Stimulated activated effector memory CD8-positive, alpha-beta T cell treated with anti-CD3 and anti-CD28 coated beads, Interleukin-12 subunit alpha, Interleukin-12 subunit beta, amount 100 ng/mL, for 72 hours (primary cell): Measurements from ENCODE around the gene TMEM260.
"Not testable (repeated sequence)": the region's sequence is repeated elsewhere in the genome, so short reads cannot be mapped to it uniquely, and the experiment has no call there.

Source experiments
- ATAC-seq: fragments of 150-1000 bp; cut with Tn5 transposase; 2 replicates; pipeline ENCODE4 v1.10.0; 2021
- DNase-seq, 2 donors: peaks; one replicate each; pipeline ENCODE4 v3.0.0; 2021 to 2022; ENCODE audit warnings: low spot score in 2 of 2
- H3K27ac Mint-ChIP-seq: one replicate; pipeline ENCODE4 v1.8.0; 2022; ENCODE audit warnings: mild to moderate bottlenecking, mixed read lengths
- H3K36me3 Mint-ChIP-seq: one replicate; pipeline ENCODE4 v1.8.0; 2022; ENCODE audit warnings: mild to moderate bottlenecking, mixed read lengths
- H3K4me1 Mint-ChIP-seq: one replicate; pipeline ENCODE4 v1.8.0; 2022; ENCODE audit warnings: mixed read lengths
- H3K4me3 Mint-ChIP-seq: one replicate; pipeline ENCODE4 v1.8.0; 2022; ENCODE audit warnings: mild to moderate bottlenecking, mixed read lengths
- H3K9me3 Mint-ChIP-seq: one replicate; pipeline ENCODE4 v1.8.0; 2022; ENCODE audit warnings: mixed read lengths

The TMEM260 gene

GRCh38 chr14:56581041-56581727 is 1.6 kb downstream of the TMEM260 start:
- ATAC-seq, result no peak

GRCh38 chr14:56585461-56586084 is 6.0 kb downstream of the TMEM260 start:
- ATAC-seq, result no peak
- H3K9me3 Mint-ChIP-seq, result no peaks in the 10 kb centered on the region
- peaks cover 26% of the 10 kb centered on the region for H3K36me3 Mint-ChIP-seq
- peaks cover 31% of the 10 kb centered on the region for H3K4me1 Mint-ChIP-seq
- H3K4me3 Mint-ChIP-seq, result no peak overlapping the region
- no peak overlapping the region for H3K27ac Mint-ChIP-seq
- no peak for DNase-seq

More at GRCh38 chr14:56581041-56581727, 1.6 kb downstream of the TMEM260 start:
- Mint-ChIP-seq H3K27ac (no peak overlapping the region), H3K4me3 (peak overlapping the region; percentile 73), H3K36me3 (peaks cover 10% of the 10 kb centered on the region), H3K4me1 (peaks cover 43% of the 10 kb centered on the region), H3K9me3 (no peaks in the 10 kb centered on the region)
- no peak for DNase-seq

GRCh38 chr14:56587701-56588100 is 8.1 kb downstream of the TMEM260 start:
- H3K9me3 Mint-ChIP-seq, result no peaks in the 10 kb centered on the region
- peaks cover 29% of the 10 kb centered on the region for H3K36me3 Mint-ChIP-seq
- H3K27ac Mint-ChIP-seq, result no peak overlapping the region
- H3K4me3 Mint-ChIP-seq, result no peak overlapping the region
- peaks cover 15% of the 10 kb centered on the region for H3K4me1 Mint-ChIP-seq
- ATAC-seq, result no peak
- no peak for DNase-seq

- H3K27ac Mint-ChIP-seq, result no peak overlapping the region
- DNase-seq (no peak), ATAC-seq (no peak)
- H3K4me1 Mint-ChIP-seq, result no peaks in the 10 kb centered on the region
- H3K9me3 Mint-ChIP-seq, result no peaks in the 10 kb centered on the region
- peaks cover 41% of the 10 kb centered on the region for H3K36me3 Mint-ChIP-seq
- H3K4me3 Mint-ChIP-seq, result no peak overlapping the region
These were observed 10.9 kb downstream of the TMEM260 start for GRCh38 chr14:56590535-56590960.

GRCh38 chr14:56592746-56593544 is 13.3 kb downstream of the TMEM260 start:
- Mint-ChIP-seq H3K27ac (no peak overlapping the region), H3K4me3 (no peak overlapping the region), H3K36me3 (peaks cover 36% of the 10 kb centered on the region), H3K9me3 (peaks cover 3% of the 10 kb centered on the region), H3K4me1 (peaks cover 7% of the 10 kb centered on the region)
- no peak for DNase-seq
- ATAC-seq, result no peak

- Mint-ChIP-seq H3K4me3 (no peak overlapping the region), H3K36me3 (peaks cover 28% of the 10 kb centered on the region), H3K27ac (no peak overlapping the region), H3K4me1 (peaks cover 17% of the 10 kb centered on the region), H3K9me3 (peaks cover 3% of the 10 kb centered on the region)
- no peak for DNase-seq
- ATAC-seq, result no peak
These were observed 14.8 kb downstream of the TMEM260 start for GRCh38 chr14:56594428-56594827.

GRCh38 chr14:56598519-56598918 is 18.9 kb downstream of the TMEM260 start:
- no peak overlapping the region for H3K27ac Mint-ChIP-seq
- H3K4me3 Mint-ChIP-seq, result no peak overlapping the region
- peaks cover 24% of the 10 kb centered on the region for H3K4me1 Mint-ChIP-seq
- H3K36me3 Mint-ChIP-seq, result peaks cover 20% of the 10 kb centered on the region
- ATAC-seq (no peak), DNase-seq (no peak)
- H3K9me3 Mint-ChIP-seq, result peaks cover 3% of the 10 kb centered on the region

- DNase-seq, result no peak
- Mint-ChIP-seq H3K4me3 (no peak overlapping the region), H3K9me3 (no peaks in the 10 kb centered on the region), H3K4me1 (peaks cover 21% of the 10 kb centered on the region), H3K36me3 (peaks cover 1% of the 10 kb centered on the region), H3K27ac (no peak overlapping the region)
- no peak for ATAC-seq
These were observed 24.1 kb downstream of the TMEM260 start for GRCh38 chr14:56603648-56604047.

- H3K4me3 Mint-ChIP-seq, result no peak overlapping the region
These were observed 29.1 kb downstream of the TMEM260 start for GRCh38 chr14:56608689-56609088.

GRCh38 chr14:56611663-56612062 is 32.1 kb downstream of the TMEM260 start:
- not testable (repeated sequence) for H3K9me3 Mint-ChIP-seq, DNase-seq, H3K27ac Mint-ChIP-seq, H3K4me1 Mint-ChIP-seq, H3K4me3 Mint-ChIP-seq, ATAC-seq
- peaks cover 62% of the 10 kb centered on the region for H3K36me3 Mint-ChIP-seq

More at GRCh38 chr14:56608689-56609088, 29.1 kb downstream of the TMEM260 start:
- no peak for DNase-seq
- Mint-ChIP-seq H3K27ac (no peak overlapping the region), H3K9me3 (no peaks in the 10 kb centered on the region), H3K36me3 (peaks cover 34% of the 10 kb centered on the region), H3K4me1 (peaks cover 9% of the 10 kb centered on the region)
- ATAC-seq, result no peak

GRCh38 chr14:56617084-56617483 is 37.5 kb downstream of the TMEM260 start:
- Mint-ChIP-seq H3K36me3 (peaks cover 79% of the 10 kb centered on the region), H3K4me1 (no peaks in the 10 kb centered on the region), H3K9me3 (no peaks in the 10 kb centered on the region), H3K4me3 (no peak overlapping the region), H3K27ac (no peak overlapping the region)
- DNase-seq (no peak), ATAC-seq (no peak)

- H3K36me3 Mint-ChIP-seq, result peaks cover 91% of the 10 kb centered on the region
- no peak overlapping the region for H3K4me3 Mint-ChIP-seq
- DNase-seq, result no peak
These were observed 51.1 kb downstream of the TMEM260 start for GRCh38 chr14:56630707-56631106.

GRCh38 chr14:56632195-56632594 is 52.6 kb downstream of the TMEM260 start:
- no peak overlapping the region for H3K4me3 Mint-ChIP-seq
- peaks cover 91% of the 10 kb centered on the region for H3K36me3 Mint-ChIP-seq
- no peaks in the 10 kb centered on the region for H3K4me1 Mint-ChIP-seq
- no peak for DNase-seq
- H3K9me3 Mint-ChIP-seq, result peaks cover 4% of the 10 kb centered on the region
- peak overlapping the region; percentile 34 for H3K27ac Mint-ChIP-seq
- ATAC-seq, result no peak

More at GRCh38 chr14:56630707-56631106, 51.1 kb downstream of the TMEM260 start:
- peaks cover 4% of the 10 kb centered on the region for H3K9me3 Mint-ChIP-seq
- no peaks in the 10 kb centered on the region for H3K4me1 Mint-ChIP-seq
- H3K27ac Mint-ChIP-seq, result no peak overlapping the region
- ATAC-seq, result no peak

- H3K4me1 Mint-ChIP-seq, result no peaks in the 10 kb centered on the region
- H3K9me3 Mint-ChIP-seq, result peaks cover 4% of the 10 kb centered on the region
- ATAC-seq (no peak), DNase-seq (no peak)
- H3K4me3 Mint-ChIP-seq, result no peak overlapping the region
- H3K27ac Mint-ChIP-seq, result no peak overlapping the region
- H3K36me3 Mint-ChIP-seq, result peaks cover 92% of the 10 kb centered on the region
These were observed 53.9 kb downstream of the TMEM260 start for GRCh38 chr14:56633544-56633943.

GRCh38 chr14:56635041-56635440 is 55.4 kb downstream of the TMEM260 start:
- Mint-ChIP-seq H3K4me1 (no peaks in the 10 kb centered on the region), H3K36me3 (peaks cover 92% of the 10 kb centered on the region), H3K4me3 (no peak overlapping the region), H3K27ac (no peak overlapping the region), H3K9me3 (peaks cover 4% of the 10 kb centered on the region)
- ATAC-seq (no peak), DNase-seq (no peak)
